HL-60 (cell line): Measurements from ENCODE around the gene ZNF350.
"Not testable (repeated sequence)": the region's sequence is repeated elsewhere in the genome, so short reads cannot be mapped to it uniquely, and the experiment has no call there.

Experiments used
- DNase-seq, 2 experiments: peaks; one replicate each; pipeline ENCODE4 v3.0.0-alpha.2; 2010 to 2020; ENCODE audit warnings: low read depth in 1 of 2, low spot score in 1 of 2
- H3K27ac ChIP-seq: fragments of 250-450 bp; sonication (Bioruptor Pico); replicated peaks from 2 replicates; pipeline ENCODE4 v1.5.1; 2020; ENCODE audit warnings: mild to moderate bottlenecking, moderate library complexity
- H3K27me3 ChIP-seq: fragments of 250-450 bp; sonication (Bioruptor Pico); 2 replicates; pipeline ENCODE4 v1.5.1; 2021; ENCODE audit warnings: mild to moderate bottlenecking, moderate library complexity; ENCODE audit not compliant: insufficient read depth, poor library complexity, severe bottlenecking
- H3K4me3 ChIP-seq: replicated peaks from 2 replicates; pipeline ENCODE4 v1.5.1; 2011; ENCODE audit warnings: mild to moderate bottlenecking, control low read depth, low read length; ENCODE audit not compliant: insufficient read depth
- CTCF ChIP-seq: IDR thresholded peaks from one replicate; pipeline ENCODE4 v1.5.1; 2011; ENCODE audit warnings: low read length, control low read depth, inconsistent platforms; ENCODE audit not compliant: insufficient read depth
- GABPA ChIP-seq: IDR thresholded peaks from 2 replicates; pipeline ENCODE4 v1.6.1; 2012; ENCODE audit warnings: low read depth
- POLR2AphosphoS5 ChIP-seq: IDR thresholded peaks from 2 replicates; pipeline ENCODE4 v1.6.1; 2012; ENCODE audit warnings: low read depth
- REST ChIP-seq: IDR thresholded peaks from 2 replicates; pipeline ENCODE4 v1.6.1; 2012; ENCODE audit warnings: low read depth; ENCODE audit not compliant: insufficient replicate concordance
- SPI1 ChIP-seq: IDR thresholded peaks from 2 replicates; pipeline ENCODE4 v1.6.1; 2012; ENCODE audit warnings: low read depth, mild to moderate bottlenecking, borderline replicate concordance

The ZNF350 gene

GRCh38 chr19:51976852-51977251, 9.8 kb downstream of the ZNF350 start:
- Histone ChIP-seq H3K27me3 (no peaks in the 10 kb centered on the region), H3K27ac (no peak overlapping the region), H3K4me3 (no peak overlapping the region)
- TF ChIP-seq SPI1 = no peak
- no peak for TF ChIP-seq CTCF
- TF ChIP-seq GABPA = no peak
- TF ChIP-seq REST = no peak
- no peak for TF ChIP-seq POLR2AphosphoS5
- no peak for DNase-seq

GRCh38 chr19:51975787-51976186, 10.9 kb downstream of the ZNF350 start:
- not testable (repeated sequence) for H3K27me3 ChIP-seq, H3K27ac ChIP-seq, H3K4me3 ChIP-seq, DNase-seq

GRCh38 chr19:51971624-51972023, 15.0 kb downstream of the ZNF350 start:
- no peak overlapping the region for H3K4me3 ChIP-seq
- H3K27ac ChIP-seq = no peak overlapping the region
- TF ChIP-seq SPI1 = no peak
- no peaks in the 10 kb centered on the region for H3K27me3 ChIP-seq
- DNase-seq = peak; percentile 7 to 22

- Histone ChIP-seq H3K27ac (no peak overlapping the region), H3K27me3 (no peaks in the 10 kb centered on the region), H3K4me3 (no peak overlapping the region)
- TF ChIP-seq REST (no peak), SPI1 (no peak), POLR2AphosphoS5 (no peak), CTCF (no peak), GABPA (no peak)
- DNase-seq = no peak
Measured at GRCh38 chr19:51970718-51971117, 15.9 kb downstream of the ZNF350 start.

GRCh38 chr19:51965583-51965982, 21.1 kb downstream of the ZNF350 start:
- H3K4me3 ChIP-seq = no peak overlapping the region
- no peak for DNase-seq

More at GRCh38 chr19:51965583-51965982, 21.1 kb downstream of the ZNF350 start:
- no peaks in the 10 kb centered on the region for H3K27me3 ChIP-seq
- no peak for TF ChIP-seq CTCF
- H3K27ac ChIP-seq = no peak overlapping the region
